ENCODE results near the gene PGAM5.

DNA sequence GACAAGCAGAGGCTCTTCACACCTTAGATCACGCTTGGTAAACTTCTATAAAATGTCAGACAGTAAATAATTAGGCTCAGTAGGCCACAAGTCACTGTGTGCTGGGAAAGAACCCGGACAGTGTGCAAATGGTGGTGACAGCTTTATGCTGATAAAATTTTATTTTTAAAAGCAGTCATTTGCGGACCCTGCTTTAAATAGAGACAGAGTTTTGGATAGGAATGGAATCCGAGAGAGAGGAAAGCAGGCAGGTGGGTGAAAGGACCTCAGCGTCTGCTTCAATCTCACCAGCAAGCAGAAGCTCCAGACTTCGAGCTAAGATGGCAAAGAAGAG lies 29.6 kb downstream of the PGAM5 start:
- TF ChIP-seq POLR2AphosphoS5 (IDR thresholded peaks at IDR 0.05) (no peak), POLR2A (IDR thresholded peaks at IDR 0.05) (no peak)

All from transverse colon (tissue), 3 donors.